SK-N-SH treated with all-trans-retinoic acid at 6 μM for 48 hours (cell line): ENCODE results near the gene MAPK4.

Source experiments
- CREB5 ChIP-seq: fragments of 250-450 bp; sonication (Bioruptor Pico); IDR thresholded peaks from 2 replicates; pipeline ENCODE4 v1.5.1; 2020; ENCODE audit warnings: low read depth, mild to moderate bottlenecking, moderate library complexity
- CSDC2 ChIP-seq: fragments of 250-450 bp; sonication (Bioruptor Pico); IDR thresholded peaks from 2 replicates; pipeline ENCODE4 v1.5.0; 2020; ENCODE audit warnings: mild to moderate bottlenecking, moderate library complexity
- GLIS3 ChIP-seq: fragments of 250-450 bp; sonication (Bioruptor Pico); IDR thresholded peaks from 2 replicates; pipeline ENCODE4 v1.5.0; 2020; ENCODE audit warnings: mild to moderate bottlenecking, moderate library complexity
- OSR1 ChIP-seq: fragments of 250-450 bp; sonication (Bioruptor Pico); IDR thresholded peaks from 2 replicates; pipeline ENCODE4 v1.8.0; 2022; ENCODE audit warnings: moderate library complexity, mild to moderate bottlenecking, inconsistent platforms
- POU6F1 ChIP-seq: fragments of 250-450 bp; sonication (Bioruptor Pico); IDR thresholded peaks from 2 replicates; pipeline ENCODE4 v1.8.0; 2021; ENCODE audit warnings: low read depth, mild to moderate bottlenecking, moderate library complexity, borderline replicate concordance
- PPARA ChIP-seq: fragments of 250-450 bp; sonication (Bioruptor Pico); IDR thresholded peaks from 2 replicates; pipeline ENCODE4 v1.5.0; 2020; ENCODE audit warnings: mild to moderate bottlenecking, borderline replicate concordance
- RARB ChIP-seq: fragments of 250-450 bp; sonication (Bioruptor Pico); IDR thresholded peaks from 2 replicates; pipeline ENCODE4 v1.8.0; 2021; ENCODE audit warnings: mild to moderate bottlenecking, moderate library complexity
- TCF4 ChIP-seq: fragments of 250-450 bp; sonication (Bioruptor Pico); IDR thresholded peaks from 2 replicates; pipeline ENCODE4 v1.8.0; 2021; ENCODE audit warnings: mild to moderate bottlenecking, moderate library complexity, borderline replicate concordance
- TOX ChIP-seq: fragments of 250-450 bp; sonication (Bioruptor Pico); IDR thresholded peaks from 2 replicates; pipeline ENCODE4 v1.8.0; 2021; ENCODE audit warnings: mild to moderate bottlenecking, moderate library complexity, borderline replicate concordance
- ZC3H10 ChIP-seq: fragments of 250-450 bp; sonication (Bioruptor Pico); IDR thresholded peaks from 2 replicates; pipeline ENCODE4 v1.5.1; 2021; ENCODE audit warnings: mild to moderate bottlenecking, moderate library complexity
- ZFP30 ChIP-seq: fragments of 450-650 bp; formaldehyde crosslinking; IDR thresholded peaks from 2 replicates; pipeline ENCODE4 v1.5.0; 2022; ENCODE audit warnings: mild to moderate bottlenecking, moderate library complexity
- TF ChIP-seq, protein P1 (sequence below): fragments of 250-450 bp; sonication (Bioruptor Pico); IDR thresholded peaks from 2 replicates; pipeline ENCODE4 v1.8.0; 2020; ENCODE audit warnings: mild to moderate bottlenecking, moderate library complexity, borderline replicate concordance

- TF ChIP-seq ZFP30 (no peak), CSDC2 (CRISPR knock-in tag) (no peak), TCF4 (CRISPR knock-in tag) (no peak), PPARA (CRISPR knock-in tag) (no peak), ZC3H10 (no peak), OSR1 (CRISPR knock-in tag) (no peak), GLIS3 (CRISPR knock-in tag) (no peak), RARB (CRISPR knock-in tag) (no peak), TOX (no peak), CREB5 (CRISPR knock-in tag) (no peak), POU6F1 (CRISPR knock-in tag) (no peak)
- TF ChIP-seq, protein P1, sequence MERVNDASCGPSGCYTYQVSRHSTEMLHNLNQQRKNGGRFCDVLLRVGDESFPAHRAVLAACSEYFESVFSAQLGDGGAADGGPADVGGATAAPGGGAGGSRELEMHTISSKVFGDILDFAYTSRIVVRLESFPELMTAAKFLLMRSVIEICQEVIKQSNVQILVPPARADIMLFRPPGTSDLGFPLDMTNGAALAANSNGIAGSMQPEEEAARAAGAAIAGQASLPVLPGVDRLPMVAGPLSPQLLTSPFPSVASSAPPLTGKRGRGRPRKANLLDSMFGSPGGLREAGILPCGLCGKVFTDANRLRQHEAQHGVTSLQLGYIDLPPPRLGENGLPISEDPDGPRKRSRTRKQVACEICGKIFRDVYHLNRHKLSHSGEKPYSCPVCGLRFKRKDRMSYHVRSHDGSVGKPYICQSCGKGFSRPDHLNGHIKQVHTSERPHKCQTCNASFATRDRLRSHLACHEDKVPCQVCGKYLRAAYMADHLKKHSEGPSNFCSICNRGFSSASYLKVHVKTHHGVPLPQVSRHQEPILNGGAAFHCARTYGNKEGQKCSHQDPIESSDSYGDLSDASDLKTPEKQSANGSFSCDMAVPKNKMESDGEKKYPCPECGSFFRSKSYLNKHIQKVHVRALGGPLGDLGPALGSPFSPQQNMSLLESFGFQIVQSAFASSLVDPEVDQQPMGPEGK (CRISPR knock-in tag) = no peak
These were observed 103.0 kb downstream of the MAPK4 start for GRCh38 chr18:50662775-50663383.
